ENCODE results near the gene LRG1. TPM values are rescaled to one million over a fixed set of nuclear protein-coding genes. Genes with fewer than 3 reads are reported as not detected.

Gene LRG1
- total RNA-seq, 1 donor: not detected

- H3K27me3 ChIP-seq (ENCODE audit: insufficient read depth, low read length): no peaks in the 10 kb centered on the region
- no peaks in the 10 kb centered on the region for H4K20me1 ChIP-seq (ENCODE audit: insufficient read depth, low read length)
- no peak overlapping the region for H3K27ac ChIP-seq (ENCODE audit: low read depth, low read length)
- DNase-seq (ENCODE audit: insufficient read length, low spot score, missing footprints): peak; percentile 32
- H3K36me3 ChIP-seq (ENCODE audit: insufficient read depth, low read length): peaks cover 26% of the 10 kb centered on the region
- H2AFZ ChIP-seq (ENCODE audit: low read length): no peak overlapping the region
- H3K4me1 ChIP-seq (ENCODE audit: insufficient read depth, low read length): no peaks in the 10 kb centered on the region
- TF ChIP-seq CTCF (IDR thresholded peaks at IDR 0.05; ENCODE audit: extremely low read depth, low read depth, low read length): no peak
- no peaks in the 10 kb centered on the region for H3K79me2 ChIP-seq (ENCODE audit: insufficient read depth, low read length)
- no peaks in the 10 kb centered on the region for H3K9me3 ChIP-seq (ENCODE audit: low read depth, low read length)
- no peak overlapping the region for H3K4me2 ChIP-seq (ENCODE audit: insufficient read depth, low read length)
- no peak overlapping the region for H3K4me3 ChIP-seq (ENCODE audit: insufficient read depth, low read length)
These were observed 40.0 kb downstream of the LRG1 start for GRCh38 chr19:4499855-4500254.

DNA sequence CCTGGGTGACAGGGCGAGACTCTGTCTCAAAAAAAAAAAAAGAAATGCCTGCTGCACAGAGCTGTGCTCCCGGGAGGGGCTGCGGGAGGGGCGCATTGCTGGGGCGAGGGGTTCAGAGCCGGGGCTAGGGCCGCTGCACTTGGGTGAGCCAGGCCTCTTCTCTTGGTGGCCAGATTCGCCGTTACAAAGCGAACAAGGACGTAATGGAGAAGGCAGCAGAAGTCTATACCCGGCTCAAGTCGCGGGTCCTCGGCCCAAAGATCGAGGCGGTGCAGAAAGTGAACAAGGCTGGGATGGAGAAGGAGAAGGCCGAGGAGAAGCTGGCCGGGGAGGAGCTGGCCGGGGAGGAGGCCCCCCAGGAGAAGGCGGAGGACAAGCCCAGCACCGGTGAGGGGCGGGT is 40.5 kb downstream of the LRG1 start:
- Histone ChIP-seq H3K4me3 (ENCODE audit: insufficient read depth, low read length) (no peak overlapping the region), H3K79me2 (ENCODE audit: insufficient read depth, low read length) (no peaks in the 10 kb centered on the region), H2AFZ (ENCODE audit: low read length) (no peak overlapping the region), H3K9me3 (ENCODE audit: low read depth, low read length) (no peaks in the 10 kb centered on the region), H3K36me3 (ENCODE audit: insufficient read depth, low read length) (peaks cover 29% of the 10 kb centered on the region), H4K20me1 (ENCODE audit: insufficient read depth, low read length) (no peaks in the 10 kb centered on the region), H3K27me3 (ENCODE audit: insufficient read depth, low read length) (no peaks in the 10 kb centered on the region), H3K27ac (ENCODE audit: low read depth, low read length) (no peak overlapping the region), H3K4me1 (ENCODE audit: insufficient read depth, low read length) (no peaks in the 10 kb centered on the region), H3K4me2 (ENCODE audit: insufficient read depth, low read length) (no peak overlapping the region)
- peak; percentile 65 for DNase-seq (ENCODE audit: insufficient read length, low spot score, missing footprints)
- no peak for TF ChIP-seq CTCF (IDR thresholded peaks at IDR 0.05; ENCODE audit: extremely low read depth, low read depth, low read length)

DNA sequence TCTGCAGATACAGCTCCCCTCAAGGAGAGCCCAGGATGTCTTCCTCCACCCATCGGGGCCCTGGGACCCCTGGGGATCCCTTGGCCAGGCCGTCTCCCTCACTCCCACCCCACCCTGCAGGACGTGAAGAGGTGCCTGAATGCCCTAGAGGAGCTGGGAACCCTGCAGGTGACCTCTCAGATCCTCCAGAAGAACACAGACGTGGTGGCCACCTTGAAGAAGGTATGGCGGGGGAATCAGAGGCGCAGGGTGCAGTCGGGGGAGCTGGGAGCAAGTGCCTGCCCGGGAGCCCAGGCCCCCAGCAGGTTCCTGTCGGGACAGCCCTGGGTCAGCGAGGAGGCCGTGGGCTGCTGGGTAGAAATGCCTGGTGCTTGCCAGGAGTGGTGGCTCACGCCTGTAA is 41.1 kb downstream of the LRG1 start:
- TF ChIP-seq CTCF (IDR thresholded peaks at IDR 0.05; ENCODE audit: extremely low read depth, low read depth, low read length): no peak
- Histone ChIP-seq H2AFZ (ENCODE audit: low read length) (no peak overlapping the region), H3K9me3 (ENCODE audit: low read depth, low read length) (no peaks in the 10 kb centered on the region), H3K79me2 (ENCODE audit: insufficient read depth, low read length) (no peaks in the 10 kb centered on the region), H3K4me3 (ENCODE audit: insufficient read depth, low read length) (no peak overlapping the region), H3K4me2 (ENCODE audit: insufficient read depth, low read length) (no peak overlapping the region), H3K27ac (ENCODE audit: low read depth, low read length) (no peak overlapping the region), H3K4me1 (ENCODE audit: insufficient read depth, low read length) (no peaks in the 10 kb centered on the region), H4K20me1 (ENCODE audit: insufficient read depth, low read length) (no peaks in the 10 kb centered on the region), H3K36me3 (ENCODE audit: insufficient read depth, low read length) (peaks cover 30% of the 10 kb centered on the region), H3K27me3 (ENCODE audit: insufficient read depth, low read length) (no peaks in the 10 kb centered on the region)
- DNase-seq (ENCODE audit: insufficient read length, low spot score, missing footprints): no peak

DNA sequence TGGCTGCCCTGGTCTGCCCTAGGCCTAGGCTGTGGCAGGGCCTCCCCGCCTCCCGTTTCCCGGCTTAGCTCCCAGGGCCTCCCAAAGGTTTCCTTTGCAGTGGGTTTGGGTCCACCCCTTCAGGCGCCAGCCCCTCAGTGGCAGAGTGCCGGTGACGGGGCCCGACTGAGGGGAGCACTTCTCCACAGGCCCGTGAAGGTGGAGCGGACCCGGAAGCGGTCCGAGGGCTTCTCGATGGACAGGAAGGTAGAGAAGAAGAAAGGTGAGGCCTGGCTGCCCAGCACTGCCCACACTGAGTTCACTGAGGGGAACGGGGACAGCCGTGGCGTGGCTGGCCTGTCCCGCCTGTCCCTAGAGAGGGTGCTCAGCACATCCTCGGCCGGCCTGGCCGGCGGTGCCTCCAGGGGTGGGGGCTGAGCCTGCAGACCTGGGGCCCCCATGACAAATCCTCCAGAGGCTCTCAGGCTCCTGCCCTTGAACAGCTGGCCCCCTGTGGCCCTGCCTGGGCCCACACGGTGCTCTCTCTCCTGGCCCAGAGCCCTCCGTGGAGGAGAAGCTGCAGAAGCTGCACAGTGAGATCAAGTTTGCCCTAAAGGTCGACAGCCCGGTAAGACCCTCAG is 42.0 kb downstream of the LRG1 start:
- H3K27ac ChIP-seq (ENCODE audit: low read depth, low read length): no peak overlapping the region
- peaks cover 31% of the 10 kb centered on the region for H3K36me3 ChIP-seq (ENCODE audit: insufficient read depth, low read length)
- no peaks in the 10 kb centered on the region for H3K4me1 ChIP-seq (ENCODE audit: insufficient read depth, low read length)
- no peaks in the 10 kb centered on the region for H3K9me3 ChIP-seq (ENCODE audit: low read depth, low read length)
- no peaks in the 10 kb centered on the region for H4K20me1 ChIP-seq (ENCODE audit: insufficient read depth, low read length)
- H3K4me3 ChIP-seq (ENCODE audit: insufficient read depth, low read length): no peak overlapping the region
- no peak overlapping the region for H2AFZ ChIP-seq (ENCODE audit: low read length)
- TF ChIP-seq CTCF (IDR thresholded peaks at IDR 0.05; ENCODE audit: extremely low read depth, low read depth, low read length): no peak
- no peaks in the 10 kb centered on the region for H3K79me2 ChIP-seq (ENCODE audit: insufficient read depth, low read length)
- H3K27me3 ChIP-seq (ENCODE audit: insufficient read depth, low read length): no peaks in the 10 kb centered on the region
- H3K4me2 ChIP-seq (ENCODE audit: insufficient read depth, low read length): no peak overlapping the region
- DNase-seq (ENCODE audit: insufficient read length, low spot score, missing footprints): peak; percentile 67
